Kidney epithelial cell (primary cell): ENCODE results near the gene SLC4A5. TPM values are rescaled to one million over a fixed set of nuclear protein-coding genes. Genes with fewer than 3 reads are reported as not detected.

Source experiments
- DNase-seq: peaks from one replicate; pipeline ENCODE4 v3.0.0-alpha.2; 2010; ENCODE audit warnings: low read depth
- H3K27me3 ChIP-seq: 2 replicates; pipeline ENCODE4 v1.6.0; 2011; ENCODE audit warnings: low read length; ENCODE audit not compliant: control insufficient read depth, insufficient read depth
- H3K36me3 ChIP-seq: 2 replicates; pipeline ENCODE4 v1.5.1; 2011; ENCODE audit warnings: low read length; ENCODE audit not compliant: control insufficient read depth, insufficient read depth
- H3K4me3 ChIP-seq: 2 replicates; pipeline ENCODE4 v1.5.1; 2011; ENCODE audit warnings: low read depth, mild to moderate bottlenecking, control low read depth, low read length
- total RNA-seq: library from RNA; depleted of rRNA; stranded (reverse); fragments of >200 nt; gene quantifications from 2 replicates; pipeline ENCODE4 v1.2.3, GENCODE V29; 2015
- TF ChIP-seq, protein P1 (sequence below): IDR thresholded peaks from 2 replicates; pipeline ENCODE4 v1.5.1; 2011; ENCODE audit warnings: mild to moderate bottlenecking, moderate library complexity, low read length, control low read depth, inconsistent platforms; ENCODE audit not compliant: insufficient read depth, poor library complexity, severe bottlenecking

The SLC4A5 gene
- total RNA-seq, 1 donor from 2014 or later = 1.8 TPM

DNA sequence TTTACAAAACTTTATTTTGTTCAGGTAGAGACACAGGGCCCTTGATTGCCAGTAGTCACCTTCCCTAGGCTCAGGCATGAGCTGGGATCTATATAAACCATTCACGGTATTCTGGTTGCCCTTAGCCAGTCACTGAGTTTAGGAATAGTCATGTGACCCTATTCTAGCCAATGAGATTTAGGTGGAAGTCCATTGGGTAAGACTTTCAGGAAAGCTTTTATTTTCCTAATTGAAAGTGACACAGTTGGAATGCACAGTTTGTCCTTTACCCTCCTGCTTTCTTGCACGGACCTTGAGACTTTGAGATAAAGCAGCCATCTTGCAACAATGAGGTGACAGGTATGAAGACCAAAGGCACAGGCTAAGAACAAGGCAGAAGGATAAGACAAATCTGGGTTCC, 21.5 kb downstream of the SLC4A5 start:
- TF ChIP-seq, protein P1, sequence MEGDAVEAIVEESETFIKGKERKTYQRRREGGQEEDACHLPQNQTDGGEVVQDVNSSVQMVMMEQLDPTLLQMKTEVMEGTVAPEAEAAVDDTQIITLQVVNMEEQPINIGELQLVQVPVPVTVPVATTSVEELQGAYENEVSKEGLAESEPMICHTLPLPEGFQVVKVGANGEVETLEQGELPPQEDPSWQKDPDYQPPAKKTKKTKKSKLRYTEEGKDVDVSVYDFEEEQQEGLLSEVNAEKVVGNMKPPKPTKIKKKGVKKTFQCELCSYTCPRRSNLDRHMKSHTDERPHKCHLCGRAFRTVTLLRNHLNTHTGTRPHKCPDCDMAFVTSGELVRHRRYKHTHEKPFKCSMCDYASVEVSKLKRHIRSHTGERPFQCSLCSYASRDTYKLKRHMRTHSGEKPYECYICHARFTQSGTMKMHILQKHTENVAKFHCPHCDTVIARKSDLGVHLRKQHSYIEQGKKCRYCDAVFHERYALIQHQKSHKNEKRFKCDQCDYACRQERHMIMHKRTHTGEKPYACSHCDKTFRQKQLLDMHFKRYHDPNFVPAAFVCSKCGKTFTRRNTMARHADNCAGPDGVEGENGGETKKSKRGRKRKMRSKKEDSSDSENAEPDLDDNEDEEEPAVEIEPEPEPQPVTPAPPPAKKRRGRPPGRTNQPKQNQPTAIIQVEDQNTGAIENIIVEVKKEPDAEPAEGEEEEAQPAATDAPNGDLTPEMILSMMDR = no peak
- Histone ChIP-seq H3K36me3 (no peaks in the 10 kb centered on the region), H3K4me3 (no peak overlapping the region), H3K27me3 (no peaks in the 10 kb centered on the region)
- no peak for DNase-seq

DNA sequence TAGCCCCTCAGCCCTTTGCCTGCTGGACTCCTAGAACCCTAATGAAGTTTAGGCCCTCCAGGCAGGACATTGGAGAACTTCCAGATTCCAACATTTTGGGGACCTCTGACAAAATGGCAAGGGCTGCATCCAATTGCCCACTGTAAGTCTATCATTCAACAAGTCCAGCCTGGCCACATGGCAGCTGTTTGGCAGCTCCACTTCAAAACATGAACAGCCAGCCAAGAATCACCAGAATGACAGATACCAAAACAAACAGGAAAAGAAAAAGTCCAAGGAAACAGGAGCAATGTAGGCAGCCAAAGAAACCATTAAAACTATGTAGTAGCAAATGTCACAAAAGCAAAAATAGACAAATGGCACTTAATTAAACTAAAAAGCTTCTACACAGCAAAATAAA, 25.5 kb downstream of the SLC4A5 start:
- TF ChIP-seq, protein P1 = no peak
- Histone ChIP-seq H3K27me3 (no peaks in the 10 kb centered on the region), H3K36me3 (no peaks in the 10 kb centered on the region), H3K4me3 (no peak overlapping the region)
- no peak for DNase-seq

DNA sequence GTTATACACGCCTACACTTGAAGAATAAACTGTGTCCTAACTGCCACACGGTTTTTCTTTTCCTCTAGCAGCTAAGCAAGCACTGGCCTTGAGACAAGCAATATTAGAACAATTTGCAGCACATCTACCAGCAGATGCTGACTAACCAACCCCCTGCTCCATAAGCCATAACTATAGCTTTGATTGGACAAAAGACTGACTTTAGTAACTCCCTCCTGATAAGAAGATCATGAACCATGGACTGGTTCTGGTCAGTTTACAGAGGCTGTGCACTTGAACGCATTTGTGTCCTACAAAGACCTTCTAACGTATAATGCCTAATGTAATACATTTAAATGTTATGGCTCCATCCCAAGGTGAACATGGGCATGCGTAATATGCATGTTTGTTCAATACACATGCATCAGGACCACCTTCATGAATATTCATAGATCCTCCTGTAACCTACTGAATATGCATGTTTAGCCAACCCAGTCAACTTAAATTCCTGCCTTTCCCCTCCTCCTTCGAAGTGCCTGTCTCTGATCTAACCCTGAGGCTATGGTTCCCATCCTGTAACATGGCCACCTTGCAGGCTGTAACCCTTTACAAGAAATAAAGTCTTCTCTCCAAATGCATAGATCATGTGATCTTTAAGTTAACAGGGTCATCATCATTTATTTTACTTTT, 26.5 kb downstream of the SLC4A5 start:
- no peak for DNase-seq
- Histone ChIP-seq H3K27me3 (no peaks in the 10 kb centered on the region), H3K4me3 (no peak overlapping the region), H3K36me3 (no peaks in the 10 kb centered on the region)
- TF ChIP-seq, protein P1 = no peak

DNA sequence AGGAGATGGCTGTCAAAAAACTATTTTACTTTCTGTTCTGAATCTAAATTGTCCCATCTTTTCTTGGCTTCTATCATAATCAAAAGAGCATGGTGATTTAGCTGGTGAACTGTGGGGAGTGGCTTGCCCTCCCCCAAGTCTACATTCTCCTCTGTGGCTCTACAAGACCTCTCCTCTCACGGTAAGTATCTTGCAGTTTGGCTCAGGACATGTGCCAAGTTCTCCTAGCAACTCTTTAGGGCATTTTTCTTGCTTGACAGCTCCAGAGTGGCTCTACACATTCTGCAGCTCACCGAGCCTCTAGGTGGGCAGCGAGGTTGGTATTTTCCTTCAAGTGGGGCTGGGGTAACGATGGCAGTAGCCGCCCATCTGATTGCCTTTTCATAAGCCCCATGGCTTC, 29.1 kb downstream of the SLC4A5 start:
- no peaks in the 10 kb centered on the region for H3K36me3 ChIP-seq
- DNase-seq = no peak
- TF ChIP-seq, protein P1 = no peak
- H3K4me3 ChIP-seq = no peak overlapping the region
- no peaks in the 10 kb centered on the region for H3K27me3 ChIP-seq

DNA sequence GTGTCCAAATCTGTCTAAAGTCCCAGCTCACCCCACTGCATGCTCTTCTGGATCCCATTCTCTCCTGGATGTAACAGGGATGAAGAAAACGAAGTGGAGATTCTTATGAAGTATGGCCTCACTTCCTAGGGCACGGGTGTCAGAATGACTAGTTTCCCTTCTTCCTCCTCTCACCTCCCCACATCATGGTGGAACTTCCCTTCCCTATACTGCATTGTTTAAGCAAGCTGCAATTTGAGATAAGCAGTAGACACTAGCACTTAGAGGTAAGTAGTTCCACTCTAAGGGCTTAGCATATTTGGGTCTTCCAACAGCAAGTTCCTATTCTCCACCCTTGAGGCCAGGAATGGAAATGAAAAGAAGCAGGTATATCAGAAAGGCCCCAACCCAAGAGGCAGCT, 29.7 kb downstream of the SLC4A5 start:
- Histone ChIP-seq H3K27me3 (no peaks in the 10 kb centered on the region), H3K36me3 (no peaks in the 10 kb centered on the region), H3K4me3 (no peak overlapping the region)
- TF ChIP-seq, protein P1 = no peak
- no peak for DNase-seq

DNA sequence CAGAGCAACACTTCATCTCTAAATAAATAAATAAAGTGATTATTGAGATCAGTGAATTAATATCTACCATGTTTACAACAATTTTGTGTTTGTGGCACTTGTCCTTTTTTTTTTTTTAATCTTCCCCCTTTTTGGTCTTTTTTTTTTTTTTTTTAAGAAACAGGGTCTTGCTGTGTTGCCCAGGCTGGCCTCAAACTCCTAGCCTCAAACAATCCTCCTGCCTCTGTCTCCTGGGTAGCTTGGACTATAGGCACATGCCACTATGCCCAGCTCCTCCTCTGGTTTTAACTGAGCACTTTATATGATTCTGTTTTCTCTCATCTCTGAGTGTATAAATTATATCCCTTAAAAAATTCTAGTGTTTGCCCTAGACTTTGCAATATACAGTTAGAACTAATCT, 30.3 kb downstream of the SLC4A5 start:
- no peak overlapping the region for H3K4me3 ChIP-seq
- H3K36me3 ChIP-seq = no peaks in the 10 kb centered on the region
- TF ChIP-seq, protein P1 = no peak
- H3K27me3 ChIP-seq = no peaks in the 10 kb centered on the region
- no peak for DNase-seq
